Measurements from ENCODE around the gene TPRN. TPM values are rescaled to one million over a fixed set of nuclear protein-coding genes. Genes with fewer than 3 reads are reported as not detected.

Gene TPRN
- polyA plus RNA-seq, 3 donors from 2014 or later, result 0.11 to 1.1 (median 0.60) TPM

DNA sequence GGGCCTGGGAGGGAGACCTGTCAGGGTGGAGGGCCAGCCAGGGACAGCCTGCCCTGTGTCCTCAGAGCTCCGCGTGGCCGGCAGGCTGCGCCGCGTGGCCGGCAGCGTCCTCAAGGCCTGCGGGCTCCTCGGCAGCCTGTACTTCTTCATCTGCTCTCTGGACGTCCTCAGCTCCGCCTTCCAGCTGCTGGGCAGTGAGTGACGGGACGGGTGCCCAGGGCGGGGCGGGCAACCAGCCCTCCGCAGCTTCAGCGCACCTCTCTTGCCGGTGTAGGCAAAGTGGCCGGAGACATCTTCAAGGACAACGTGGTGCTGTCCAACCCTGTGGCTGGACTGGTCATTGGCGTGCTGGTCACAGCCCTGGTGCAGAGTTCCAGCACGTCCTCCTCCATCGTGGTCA, 32.0 kb upstream of the TPRN start:
- Mint-ChIP-seq H3K36me3 (no peaks in the 10 kb centered on the region), H3K9me3 (no peaks in the 10 kb centered on the region), H3K27ac (no peak overlapping the region), H3K27me3 (ENCODE audit: low read depth in 3 of 3) (peaks cover 0 to 4% (median 2%) of the 10 kb centered on the region in 3 donors), H3K4me1 (peaks cover 0 to 4% of the 10 kb centered on the region in 2 donors), H3K4me3 (no peak overlapping the region)
- DNase-seq, result no peak

DNA sequence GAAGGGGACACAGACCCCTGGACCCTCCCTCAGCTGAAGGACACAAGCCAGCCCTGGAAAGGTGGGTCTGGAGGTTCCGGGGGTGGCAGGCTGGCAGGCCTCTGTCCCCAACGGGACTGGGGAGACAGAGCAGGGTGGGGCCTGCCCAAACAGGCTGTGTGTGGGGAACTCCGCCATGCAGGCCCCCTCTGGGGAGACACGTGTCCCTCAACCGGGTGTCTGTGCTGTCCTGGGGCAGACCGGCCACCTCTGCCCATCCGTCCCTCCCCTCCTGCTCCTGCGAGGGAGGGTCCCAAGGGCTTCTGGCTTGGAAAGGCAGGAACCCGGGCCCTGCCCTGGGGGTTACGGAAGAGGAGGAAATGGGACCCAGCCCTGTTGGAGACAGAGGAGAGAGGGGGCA, 31.6 kb upstream of the TPRN start:
- peaks cover 0 to 5% (median 2%) of the 10 kb centered on the region in 3 donors for H3K27me3 Mint-ChIP-seq (ENCODE audit: low read depth in 3 of 3)
- H3K4me1 Mint-ChIP-seq, result peaks cover 0 to 2% of the 10 kb centered on the region in 2 donors
- no peaks in the 10 kb centered on the region for H3K36me3 Mint-ChIP-seq
- H3K27ac Mint-ChIP-seq, result no peak overlapping the region
- no peak overlapping the region for H3K4me3 Mint-ChIP-seq
- DNase-seq, result no peak
- H3K9me3 Mint-ChIP-seq, result no peaks in the 10 kb centered on the region

DNA sequence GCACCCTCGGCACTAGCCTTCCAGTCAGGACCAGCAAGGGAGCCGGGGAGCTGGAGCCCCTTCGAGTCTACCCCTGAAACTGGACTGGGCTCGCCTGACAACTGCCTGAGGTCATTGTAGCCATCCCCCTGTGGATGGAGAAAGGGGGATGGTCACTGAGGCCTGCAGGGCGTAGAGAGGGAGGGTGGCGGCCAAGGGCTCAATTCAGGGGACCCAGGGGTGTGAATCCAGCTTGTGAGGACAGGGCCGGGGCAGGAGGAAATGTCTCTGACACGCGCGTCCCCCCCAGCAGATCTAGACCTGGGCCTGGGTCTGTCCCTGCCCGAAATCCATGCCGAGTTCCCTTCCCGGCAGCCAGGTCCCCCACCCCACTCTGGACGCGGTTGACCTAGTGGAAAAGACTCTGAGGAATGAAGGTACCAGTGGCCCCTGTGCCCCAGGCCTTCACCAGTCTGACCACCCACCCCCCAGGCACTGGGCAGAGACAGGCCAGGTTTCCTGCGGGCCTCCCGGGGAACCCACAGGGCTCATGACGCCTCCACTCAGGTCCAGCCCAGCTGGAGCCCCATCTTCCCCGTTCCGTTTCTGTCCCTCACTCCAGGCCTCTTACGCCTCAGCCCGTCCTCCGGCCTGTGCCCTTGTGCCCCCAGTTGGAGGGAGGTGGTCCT, 31.0 kb upstream of the TPRN start:
- H3K27ac Mint-ChIP-seq, result no peak overlapping the region
- H3K36me3 Mint-ChIP-seq, result no peaks in the 10 kb centered on the region
- peaks cover 0 to 6% (median 2%) of the 10 kb centered on the region in 3 donors for H3K27me3 Mint-ChIP-seq (ENCODE audit: low read depth in 3 of 3)
- H3K4me1 Mint-ChIP-seq, result peaks cover 0 to 1% of the 10 kb centered on the region in 2 donors
- no peaks in the 10 kb centered on the region for H3K9me3 Mint-ChIP-seq
- no peak overlapping the region for H3K4me3 Mint-ChIP-seq
- no peak for DNase-seq

DNA sequence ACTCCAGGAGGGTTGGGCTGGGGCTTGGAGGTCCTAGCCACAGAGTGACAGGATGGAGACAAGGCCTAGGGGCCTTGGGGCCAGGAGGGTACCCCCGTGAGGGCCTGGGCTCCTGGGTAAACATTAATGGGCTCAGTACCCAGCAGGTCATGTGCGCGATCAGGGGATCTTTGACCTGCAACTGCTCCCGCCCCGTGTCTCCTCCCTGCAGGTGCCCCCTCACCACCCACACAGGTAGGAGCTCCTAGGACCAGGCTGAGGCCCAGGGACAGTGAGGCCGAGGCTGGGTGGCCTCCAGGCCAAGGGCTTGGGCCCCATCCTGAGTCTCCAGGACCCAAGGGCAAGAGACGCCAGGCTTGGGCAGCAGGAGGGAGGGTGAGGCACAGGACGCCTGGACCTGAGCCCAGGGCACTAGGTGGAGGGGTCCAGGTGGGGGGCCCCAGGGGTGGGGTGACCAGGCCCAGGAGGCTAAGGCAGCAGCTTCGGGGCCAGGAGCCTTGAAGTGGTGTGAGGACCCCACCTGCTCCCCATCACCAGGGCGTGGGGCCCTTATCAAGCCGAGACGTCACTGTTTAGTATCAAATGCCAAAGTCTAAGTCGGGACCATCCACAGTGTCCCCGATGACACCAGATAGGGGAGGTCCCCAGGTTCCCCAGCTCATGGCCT, 30.3 kb upstream of the TPRN start, which contains the start of gene SLC34A3:
Gene SLC34A3 (plus strand): TSS at position 197 of the 667 bp plus-strand sequence. CDS start 802 bp downstream, outside the sequence.
- Mint-ChIP-seq H3K27ac (no peak within 1 kb of the TSS), H3K27me3 (ENCODE audit: low read depth in 3 of 3) (peaks cover 0 to 9% (median 2%) of the 10 kb centered on the region in 3 donors), H3K4me1 (no peaks in the 10 kb centered on the region), H3K9me3 (no peaks in the 10 kb centered on the region), H3K36me3 (no peaks in the 10 kb centered on the region), H3K4me3 (no peak within 1 kb of the TSS)
- no peak for DNase-seq

DNA sequence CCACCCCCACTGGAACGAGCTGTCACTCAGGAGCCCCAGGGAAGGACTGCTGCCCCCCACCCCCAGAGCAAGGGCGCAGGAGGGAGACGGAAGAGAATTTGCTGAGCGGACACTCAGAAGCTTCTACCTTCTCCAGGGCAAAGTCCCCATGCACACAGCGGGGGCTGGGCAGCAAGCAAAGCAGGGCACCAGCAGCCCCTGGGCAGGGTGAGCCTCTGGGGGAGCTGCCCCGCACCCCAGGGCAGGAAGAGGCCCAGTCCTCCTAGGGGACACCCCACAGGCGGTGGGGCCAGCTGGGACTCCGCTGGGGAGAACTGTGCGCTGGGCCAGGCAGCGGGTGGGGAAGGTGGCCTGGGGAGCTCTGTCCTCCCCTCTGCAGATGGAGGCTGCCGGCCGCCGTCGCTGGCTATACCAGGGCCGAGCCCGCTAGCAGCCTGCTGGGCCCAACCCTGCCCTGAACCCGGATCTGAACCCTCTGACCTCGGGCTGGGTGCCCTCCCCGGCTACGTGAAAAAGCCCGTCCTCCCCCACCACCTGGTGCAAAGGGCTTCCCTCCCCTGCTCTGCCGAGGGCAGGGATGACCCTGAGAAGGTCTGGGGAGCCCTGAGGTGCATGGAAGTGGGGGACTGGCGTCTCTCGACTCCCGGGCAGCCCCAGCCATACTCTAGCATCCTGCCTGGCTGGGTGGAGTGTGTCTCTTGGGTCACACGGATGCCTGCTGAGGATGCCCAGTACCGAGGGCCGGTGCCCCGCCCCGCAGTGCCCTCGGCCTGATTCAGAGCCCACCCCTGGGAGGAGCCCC, 29.6 kb upstream of the TPRN start:
- H3K27me3 Mint-ChIP-seq (ENCODE audit: low read depth in 3 of 3), result peaks cover 0 to 9% (median 2%) of the 10 kb centered on the region in 3 donors
- no peak for DNase-seq
- H3K27ac Mint-ChIP-seq, result no peak overlapping the region
- no peaks in the 10 kb centered on the region for H3K9me3 Mint-ChIP-seq
- no peaks in the 10 kb centered on the region for H3K36me3 Mint-ChIP-seq
- H3K4me1 Mint-ChIP-seq, result no peaks in the 10 kb centered on the region
- H3K4me3 Mint-ChIP-seq, result no peak overlapping the region

DNA sequence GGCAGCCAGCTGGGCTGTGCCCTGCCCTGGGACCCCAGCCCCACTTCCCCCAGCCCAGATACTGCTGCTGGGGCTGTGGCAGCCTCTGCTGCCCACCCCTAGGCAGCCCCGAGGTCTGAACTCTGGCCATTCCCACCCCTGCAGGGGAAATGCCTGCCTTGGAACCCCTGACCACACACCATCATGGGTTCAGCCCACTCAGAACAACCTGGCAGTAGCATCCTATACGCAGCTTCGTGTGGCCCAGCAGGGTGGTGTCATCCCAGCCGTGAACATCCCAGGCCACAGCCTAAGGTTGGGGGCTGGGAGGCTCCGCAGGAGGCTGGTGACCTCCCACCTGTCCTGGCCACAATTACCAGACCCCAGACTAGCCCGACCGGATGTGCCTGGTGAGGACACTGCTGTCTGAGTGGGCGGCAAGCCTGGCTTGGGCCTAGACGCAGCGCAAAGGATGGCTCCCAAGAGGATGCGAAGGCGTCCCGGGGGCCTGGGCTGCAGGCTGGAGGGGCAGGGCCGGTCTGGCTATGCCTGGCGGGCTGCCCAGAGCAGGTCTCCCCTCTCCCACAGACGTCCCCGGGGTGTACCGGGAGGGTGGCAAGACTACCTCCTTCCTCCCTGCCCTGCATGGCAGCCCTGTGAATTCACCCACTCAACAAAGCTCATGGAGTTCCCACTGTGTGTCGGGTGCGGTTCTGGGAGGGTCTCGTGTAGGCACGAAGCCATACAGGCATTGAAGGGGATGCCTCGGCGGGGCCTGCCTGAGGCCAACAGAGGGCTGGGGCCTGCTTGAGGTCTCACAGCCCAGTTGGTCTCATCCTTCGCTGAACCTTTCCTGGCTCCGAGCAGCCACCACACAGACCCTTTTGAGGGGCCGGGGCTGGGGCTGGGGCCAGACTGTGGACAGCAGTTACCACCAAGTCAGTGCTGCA, 28.7 kb upstream of the TPRN start:
- H3K27me3 Mint-ChIP-seq (ENCODE audit: low read depth in 3 of 3), result peaks cover 0 to 9% (median 2%) of the 10 kb centered on the region in 3 donors
- no peak overlapping the region for H3K27ac Mint-ChIP-seq
- H3K9me3 Mint-ChIP-seq, result no peaks in the 10 kb centered on the region
- H3K4me1 Mint-ChIP-seq, result no peaks in the 10 kb centered on the region
- H3K4me3 Mint-ChIP-seq, result no peak overlapping the region
- H3K36me3 Mint-ChIP-seq, result no peaks in the 10 kb centered on the region
- no peak for DNase-seq

DNA sequence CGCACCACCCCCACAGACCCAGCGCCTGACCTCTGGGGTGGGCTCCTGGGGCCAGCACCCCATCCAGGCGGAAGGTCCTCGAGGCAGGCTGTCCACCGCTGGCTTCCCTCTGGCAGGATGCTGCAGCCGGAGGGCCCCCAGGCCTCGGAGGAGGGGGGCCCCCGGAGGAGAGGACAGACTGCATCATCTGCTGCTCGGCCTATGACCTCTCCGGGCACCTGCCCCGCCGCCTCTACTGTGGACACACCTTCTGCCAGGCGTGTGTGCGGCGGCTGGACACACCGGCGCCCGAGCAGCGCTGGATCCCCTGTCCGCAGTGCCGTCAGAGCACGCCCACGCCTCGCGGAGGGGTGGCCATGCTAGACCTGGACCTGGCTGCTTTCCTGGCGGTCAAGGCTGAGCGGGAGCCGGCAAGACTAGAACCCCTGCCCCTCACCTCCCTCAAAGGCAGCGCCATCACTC, 28.0 kb upstream of the TPRN start:
- Mint-ChIP-seq H3K4me1 (no peaks in the 10 kb centered on the region), H3K36me3 (no peaks in the 10 kb centered on the region), H3K27ac (no peak overlapping the region), H3K27me3 (ENCODE audit: low read depth in 3 of 3) (peaks cover 0 to 10% (median 2%) of the 10 kb centered on the region in 3 donors), H3K4me3 (no peak overlapping the region), H3K9me3 (no peaks in the 10 kb centered on the region)
- no peak for DNase-seq

DNA sequence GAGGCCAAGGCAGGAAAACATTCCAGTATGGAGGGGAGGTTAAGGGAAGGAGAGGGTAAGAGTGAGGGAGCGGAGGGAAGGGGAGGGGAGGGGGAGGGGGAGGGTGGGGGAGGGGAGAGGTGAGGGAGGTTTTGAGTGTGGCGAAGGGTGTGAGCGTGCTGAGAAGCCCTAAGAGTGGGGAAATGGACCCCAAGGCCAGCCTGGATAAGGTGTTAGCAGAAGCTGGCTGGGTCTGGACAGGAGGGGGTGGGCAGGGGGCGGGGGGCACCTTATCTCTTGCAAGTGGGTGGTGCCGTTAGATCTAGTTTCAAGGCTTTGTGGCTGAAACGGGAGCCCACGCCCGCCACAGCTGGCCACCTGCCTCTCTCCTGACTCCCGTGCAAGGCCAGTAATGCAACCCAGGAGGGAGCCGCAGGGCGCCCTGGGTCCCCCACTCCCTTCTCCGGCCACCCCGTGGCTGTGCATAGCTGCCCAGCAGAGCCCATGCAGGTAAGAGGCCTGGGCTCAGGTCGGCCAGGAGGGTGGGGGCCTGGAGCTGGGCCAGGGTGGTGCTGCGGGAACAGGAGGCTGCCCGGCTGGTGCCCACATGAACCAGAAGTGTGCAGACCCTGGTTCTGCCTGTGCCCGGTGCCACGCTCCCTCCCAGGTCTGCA, 27.4 kb upstream of the TPRN start:
- Mint-ChIP-seq H3K27me3 (ENCODE audit: low read depth in 3 of 3) (peaks cover 0 to 13% (median 5%) of the 10 kb centered on the region in 3 donors), H3K27ac (no peak overlapping the region), H3K4me3 (no peak overlapping the region), H3K36me3 (no peaks in the 10 kb centered on the region), H3K9me3 (no peaks in the 10 kb centered on the region), H3K4me1 (peaks cover 0 to under 1% of the 10 kb centered on the region in 2 donors)
- DNase-seq, result no peak

DNA sequence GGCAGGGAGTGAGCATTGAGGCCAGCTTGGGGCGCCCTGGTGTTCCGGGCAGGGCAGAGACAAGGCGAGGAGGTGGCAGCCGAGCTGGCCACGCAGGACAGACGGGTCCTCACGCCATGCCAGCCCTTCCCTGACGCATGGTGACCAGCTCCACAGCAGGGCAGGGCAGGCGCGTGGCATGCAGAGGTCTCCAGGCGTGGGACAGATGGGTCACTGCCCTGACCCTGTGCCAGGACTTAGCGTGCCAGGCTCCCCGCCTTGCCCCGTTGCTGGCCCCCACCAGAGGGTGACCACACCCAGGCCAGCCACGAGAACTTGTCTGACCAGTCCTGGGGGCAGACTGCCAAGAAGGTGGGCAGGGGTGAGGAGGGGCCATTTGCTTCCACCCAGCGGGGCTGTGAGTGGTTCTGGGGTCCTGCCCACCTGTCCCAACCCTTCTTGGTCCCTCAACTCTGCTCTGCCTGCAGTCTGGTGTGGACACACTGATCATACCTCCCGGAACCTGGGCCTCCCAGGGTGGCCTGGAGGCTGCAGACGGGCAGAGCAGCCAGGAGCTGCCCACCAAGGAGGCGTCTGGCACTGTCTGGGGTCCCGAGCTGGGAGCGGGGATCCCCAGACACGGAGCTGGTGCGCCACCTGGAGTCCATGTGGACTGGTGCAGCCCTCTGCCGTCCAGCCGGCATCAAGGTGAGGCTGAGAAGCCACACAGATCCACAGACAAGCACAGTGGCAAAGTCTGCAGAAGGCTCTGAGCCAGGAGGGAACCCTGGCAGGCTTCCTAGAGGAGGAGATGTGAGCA, 26.7 kb upstream of the TPRN start, which contains the start of gene RNF224:
Gene RNF224 (plus strand): TSS at position 449 of the 799 bp plus-strand sequence. CDS start 834 bp downstream, outside the sequence.
- peak; percentile 66 to 72 (median 71) for DNase-seq
- no peaks in the 10 kb centered on the region for H3K36me3 Mint-ChIP-seq
- peaks cover 0 to 13% (median 7%) of the 10 kb centered on the region in 3 donors for H3K27me3 Mint-ChIP-seq (ENCODE audit: low read depth in 3 of 3)
- no peak within 1 kb of the TSS for H3K4me3 Mint-ChIP-seq
- peaks cover 0 to 2% of the 10 kb centered on the region in 2 donors for H3K4me1 Mint-ChIP-seq
- H3K27ac Mint-ChIP-seq, result no peak within 1 kb of the TSS
- H3K9me3 Mint-ChIP-seq, result no peaks in the 10 kb centered on the region

DNA sequence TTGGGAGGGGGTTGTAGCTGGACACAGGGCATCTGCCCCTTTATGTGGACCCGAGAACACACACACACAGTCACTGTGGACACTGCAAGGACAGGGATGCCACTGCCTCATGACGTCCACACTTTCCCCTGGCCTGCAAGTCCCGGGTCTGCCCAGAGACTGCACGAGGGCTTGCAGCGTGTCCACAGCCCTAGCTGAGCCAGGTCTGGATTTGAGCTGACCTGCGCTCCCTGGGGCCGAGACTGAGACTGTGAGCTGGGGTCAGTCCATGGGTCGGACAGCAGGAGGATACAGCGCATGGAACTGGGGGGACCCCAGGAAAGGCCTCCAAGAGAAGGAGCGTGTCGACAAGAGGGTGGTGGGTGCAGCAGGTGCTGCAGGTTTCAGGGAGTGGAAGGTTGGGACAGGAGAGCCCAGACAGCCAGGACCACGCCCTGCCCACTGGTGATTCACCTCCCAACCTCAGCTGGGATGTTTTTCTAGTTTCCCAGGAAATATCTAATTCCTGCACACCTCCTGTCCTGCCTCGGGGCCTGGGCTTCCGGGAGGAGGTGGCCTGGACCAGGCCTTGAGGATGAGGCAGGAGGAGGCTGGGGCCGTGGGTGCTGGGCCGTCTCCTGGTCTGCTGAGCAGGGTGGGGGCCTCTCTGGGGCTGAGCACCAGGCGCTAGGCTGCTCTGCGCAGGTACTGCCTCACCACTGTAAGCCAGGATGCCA, 26.0 kb upstream of the TPRN start:
- Mint-ChIP-seq H3K36me3 (no peaks in the 10 kb centered on the region), H3K27ac (no peak overlapping the region), H3K4me1 (peaks cover 0 to 2% of the 10 kb centered on the region in 2 donors), H3K9me3 (no peaks in the 10 kb centered on the region), H3K27me3 (ENCODE audit: low read depth in 3 of 3) (peaks cover 0 to 13% (median 5%) of the 10 kb centered on the region in 3 donors), H3K4me3 (no peak overlapping the region)
- no peak for DNase-seq

DNA sequence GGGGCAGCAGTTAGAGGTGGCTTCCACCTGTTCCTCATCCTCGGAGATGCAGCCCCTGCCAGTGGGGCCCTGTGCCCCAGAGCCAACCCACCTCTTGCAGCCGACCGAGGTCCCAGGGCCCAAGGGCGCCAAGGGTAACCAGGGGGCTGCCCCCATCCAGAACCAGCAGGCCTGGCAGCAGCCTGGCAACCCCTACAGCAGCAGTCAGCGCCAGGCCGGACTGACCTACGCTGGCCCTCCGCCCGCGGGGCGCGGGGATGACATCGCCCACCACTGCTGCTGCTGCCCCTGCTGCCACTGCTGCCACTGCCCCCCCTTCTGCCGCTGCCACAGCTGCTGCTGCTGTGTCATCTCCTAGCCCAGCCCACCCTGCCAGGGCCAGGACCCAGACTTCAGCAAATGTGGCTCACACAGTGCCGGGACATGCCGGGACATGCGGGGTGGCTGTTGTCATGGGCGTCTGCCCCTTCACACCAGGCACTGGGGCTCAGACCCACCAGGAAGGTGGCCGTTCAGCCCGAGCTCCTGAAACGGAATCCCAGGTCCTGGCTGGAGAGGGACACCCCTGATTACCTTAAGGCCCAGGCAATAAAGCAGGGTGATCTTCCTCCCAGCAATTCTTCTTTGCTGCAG, 25.3 kb upstream of the TPRN start:
- no peak for DNase-seq
- no peaks in the 10 kb centered on the region for H3K9me3 Mint-ChIP-seq
- no peaks in the 10 kb centered on the region for H3K36me3 Mint-ChIP-seq
- H3K4me3 Mint-ChIP-seq, result peak overlapping the region in 1 of 5 donors; percentile 55
- peaks cover 0 to 13% (median 5%) of the 10 kb centered on the region in 3 donors for H3K27me3 Mint-ChIP-seq (ENCODE audit: low read depth in 3 of 3)
- no peak overlapping the region for H3K27ac Mint-ChIP-seq
- peaks cover 0 to 2% of the 10 kb centered on the region in 2 donors for H3K4me1 Mint-ChIP-seq

Data from immature natural killer cell (primary cell).